Neuronal stem cell (in vitro differentiated cells): ENCODE measurements around the gene NAT16.

Experiments used
- DNase-seq: peaks from one replicate; pipeline ENCODE4 v3.0.0-alpha.2; 2013; ENCODE audit warnings: low spot score
- H2AFZ ChIP-seq: one replicate; pipeline ENCODE4 v1.6.1; 2013; ENCODE audit warnings: mild to moderate bottlenecking, low read length, inconsistent platforms
- H2AK5ac ChIP-seq: 2 replicates; pipeline ENCODE4 v1.6.1; 2013; ENCODE audit warnings: low read depth, mild to moderate bottlenecking, inconsistent platforms, low read length, moderate library complexity, mixed read lengths
- H2BK120ac ChIP-seq: 2 replicates; pipeline ENCODE4 v1.6.1; 2013; ENCODE audit warnings: low read depth, mild to moderate bottlenecking, inconsistent platforms, low read length, moderate library complexity, mixed read lengths
- H2BK12ac ChIP-seq: one replicate; pipeline ENCODE4 v1.6.1; 2013; ENCODE audit warnings: low read length, inconsistent platforms
- H2BK15ac ChIP-seq: 2 replicates; pipeline ENCODE4 v1.6.1; 2013; ENCODE audit warnings: mild to moderate bottlenecking, low read length, inconsistent platforms, mixed read lengths
- H2BK5ac ChIP-seq: one replicate; pipeline ENCODE4 v1.6.1; 2013; ENCODE audit warnings: inconsistent platforms, mild to moderate bottlenecking, low read length, moderate library complexity
- H3K14ac ChIP-seq: one replicate; pipeline ENCODE4 v1.6.1; 2013; ENCODE audit warnings: low read length, inconsistent platforms
- H3K18ac ChIP-seq: 2 replicates; pipeline ENCODE4 v1.6.1; 2013; ENCODE audit warnings: low read length, inconsistent platforms
- H3K23ac ChIP-seq: 2 replicates; pipeline ENCODE4 v1.6.1; 2013; ENCODE audit warnings: low read depth, mild to moderate bottlenecking, mixed read lengths, low read length, inconsistent platforms; ENCODE audit not compliant: poor library complexity
- H3K27ac ChIP-seq: replicated peaks from 3 replicates; pipeline ENCODE4 v1.5.1; 2013; ENCODE audit warnings: low read length, inconsistent platforms
- H3K27me3 ChIP-seq, 3 experiments: 2 replicates each; pipeline ENCODE4 v1.6.1; 2013; ENCODE audit warnings: low read length in 3 of 3, mild to moderate bottlenecking in 2 of 3, inconsistent platforms in 1 of 3, low read depth in 1 of 3, mixed read lengths in 1 of 3, moderate library complexity in 1 of 3; ENCODE audit not compliant: control insufficient read depth in 3 of 3, insufficient read depth in 3 of 3
- H3K36me3 ChIP-seq, 2 donors: replicated peaks in 1 of 2; 2 replicates each; pipeline ENCODE4 v1.6.1; 2013; ENCODE audit warnings: low read length in 2 of 2; ENCODE audit not compliant: control insufficient read depth in 2 of 2, insufficient read depth in 2 of 2
- H3K4ac ChIP-seq: 2 replicates; pipeline ENCODE4 v1.6.1; 2013; ENCODE audit warnings: inconsistent platforms, mild to moderate bottlenecking, low read length, moderate library complexity
- H3K4me1 ChIP-seq, 2 donors: 1 replicate in 1 of 2; 2 replicates in 1 of 2; pipeline ENCODE4 v1.6.1; 2013; ENCODE audit warnings: low read length in 2 of 2, low read depth in 1 of 2; ENCODE audit not compliant: control insufficient read depth in 2 of 2, insufficient read depth in 1 of 2
- H3K4me2 ChIP-seq: one replicate; pipeline ENCODE4 v1.6.1; 2013; ENCODE audit warnings: mild to moderate bottlenecking, low read length, inconsistent platforms; ENCODE audit not compliant: insufficient read depth, poor library complexity, severe bottlenecking
- H3K4me3 ChIP-seq, 2 donors: 2 replicates each; pipeline ENCODE4 v1.5.1; 2013; ENCODE audit warnings: low read length in 2 of 2, mild to moderate bottlenecking in 2 of 2, inconsistent platforms in 1 of 2, moderate library complexity in 1 of 2
- H3K79me1 ChIP-seq: one replicate; pipeline ENCODE4 v1.6.1; 2013; ENCODE audit warnings: low read depth, mild to moderate bottlenecking, inconsistent platforms, low read length, moderate library complexity
- H3K9ac ChIP-seq: one replicate; pipeline ENCODE4 v1.6.1; 2013; ENCODE audit warnings: mild to moderate bottlenecking, low read depth, low read length, inconsistent platforms; ENCODE audit not compliant: poor library complexity
- H3K9me3 ChIP-seq, 2 donors: replicated peaks in 1 of 2; 2 replicates each; pipeline versions ENCODE3 to v1.6.1; 2013; ENCODE audit warnings: low read length in 2 of 2, mild to moderate bottlenecking in 2 of 2, inconsistent platforms in 1 of 2, low read depth in 1 of 2, mixed read lengths in 1 of 2, moderate library complexity in 1 of 2; ENCODE audit not compliant: control insufficient read depth in 2 of 2, insufficient read depth in 1 of 2
- H4K8ac ChIP-seq: one replicate; pipeline ENCODE4 v1.6.1; 2013; ENCODE audit warnings: low read depth, mild to moderate bottlenecking, inconsistent platforms, low read length, moderate library complexity
- H4K91ac ChIP-seq: one replicate; pipeline ENCODE4 v1.6.1; 2013; ENCODE audit warnings: low read length, low read depth, mild to moderate bottlenecking, inconsistent platforms; ENCODE audit not compliant: poor library complexity
- WGBS, 2 donors: extraction: QIAGEN DNeasy Blood & Tissue Kit; methylation state at CpG; one replicate each; pipeline ENCODE4 v1.1.7; 2013; ENCODE audit warnings: missing lambda C conversion rate in 2 of 2, mixed read lengths in 1 of 2; ENCODE audit not compliant: insufficient read length in 2 of 2, insufficient replicate concordance in 1 of 2; ENCODE audit errors: extremely low coverage in 2 of 2; 5-methylcytosine and 5-hydroxymethylcytosine counted together

The NAT16 gene

GRCh38 chr7:101202603-101202918, 22.5 kb upstream of the NAT16 start:
- Histone ChIP-seq H3K14ac (no peak overlapping the region), H2AK5ac (peak overlapping the region; percentile 79), H3K18ac (no peak overlapping the region), H3K27ac (no peak overlapping the region), H3K4me2 (no peak overlapping the region), H3K27me3 (peaks cover 9 to 36% (median 31%) of the 10 kb centered on the region in 3 experiments), H3K4me1 (peaks cover 3 to 15% of the 10 kb centered on the region in 2 donors), H3K9me3 (no peaks in the 10 kb centered on the region), H3K23ac (no peak overlapping the region), H2AFZ (no peak overlapping the region), H3K79me1 (no peaks in the 10 kb centered on the region), H4K91ac (no peak overlapping the region), H4K8ac (no peak overlapping the region), H2BK12ac (no peak overlapping the region), H3K4me3 (no peak overlapping the region), H2BK15ac (no peak overlapping the region), H2BK120ac (no peak overlapping the region), H3K9ac (no peak overlapping the region), H3K36me3 (peaks cover 0 to 3% of the 10 kb centered on the region in 2 donors), H2BK5ac (no peak overlapping the region), H3K4ac (no peak overlapping the region)
- no CpG with 5 or more reads among the region's 5 CpGs for WGBS, 2 donors
- no peak for DNase-seq

GRCh38 chr7:101201695-101202602, 21.9 kb upstream of the NAT16 start:
- Histone ChIP-seq H3K4me2 (peak overlapping the region; percentile 73), H2BK120ac (no peak overlapping the region), H3K36me3 (no peaks in the 10 kb centered on the region), H3K23ac (peak overlapping the region; percentile 89), H3K79me1 (no peaks in the 10 kb centered on the region), H2BK5ac (no peak overlapping the region), H2BK15ac (peak overlapping the region; percentile 85), H4K8ac (no peak overlapping the region), H3K27me3 (peaks cover 9 to 36% (median 31%) of the 10 kb centered on the region in 3 experiments), H3K27ac (no peak overlapping the region), H4K91ac (no peak overlapping the region), H2AK5ac (peak overlapping the region; percentile 79), H3K14ac (peak overlapping the region; percentile 71), H3K4ac (peak overlapping the region; percentile 37), H3K4me1 (peaks cover 3 to 15% of the 10 kb centered on the region in 2 donors), H2BK12ac (peak overlapping the region; percentile 94), H3K4me3 (peak overlapping the region in 1 of 2 donors; percentile 69), H2AFZ (peak overlapping the region; percentile 69), H3K9ac (peak overlapping the region; percentile 84), H3K18ac (peak overlapping the region; percentile 91), H3K9me3 (no peaks in the 10 kb centered on the region)
- no CpG with 5 or more reads among the region's 75 CpGs for WGBS, 2 donors
- DNase-seq: no peak

GRCh38 chr7:101200862-101201599, 20.9 kb upstream of the NAT16 start, which contains the start of gene MOGAT3:
Gene MOGAT3 (minus strand): TSS chr7:101201036. CDS start chr7:101200854, 182 bp downstream.
- peak within 1 kb of the TSS; percentile 94 for H2BK12ac ChIP-seq
- H3K27ac ChIP-seq: no peak within 1 kb of the TSS
- DNase-seq: no peak
- H3K36me3 ChIP-seq: no peaks in the 10 kb centered on the region
- H3K18ac ChIP-seq: peak within 1 kb of the TSS; percentile 91
- H2BK15ac ChIP-seq: peak within 1 kb of the TSS; percentile 85
- peak within 1 kb of the TSS; percentile 69 for H2AFZ ChIP-seq
- peaks cover 3 to 15% of the 10 kb centered on the region in 2 donors for H3K4me1 ChIP-seq
- no peak within 1 kb of the TSS for H2BK5ac ChIP-seq
- H3K27me3 ChIP-seq: peaks cover 9 to 36% (median 31%) of the 10 kb centered on the region in 3 experiments
- WGBS, 2 donors: no CpG with 5 or more reads among the region's 21 CpGs
- H3K4me3 ChIP-seq: peak within 1 kb of the TSS in 1 of 2 donors; percentile 69
- H3K9me3 ChIP-seq: no peaks in the 10 kb centered on the region
- no peak within 1 kb of the TSS for H3K14ac ChIP-seq
- peak within 1 kb of the TSS; percentile 73 for H3K4me2 ChIP-seq
- peak within 1 kb of the TSS; percentile 37 for H3K4ac ChIP-seq
- peak within 1 kb of the TSS; percentile 79 for H2AK5ac ChIP-seq
- no peak within 1 kb of the TSS for H4K8ac ChIP-seq
- no peaks in the 10 kb centered on the region for H3K79me1 ChIP-seq
- peak within 1 kb of the TSS; percentile 89 for H3K23ac ChIP-seq
- no peak within 1 kb of the TSS for H2BK120ac ChIP-seq
- H4K91ac ChIP-seq: no peak within 1 kb of the TSS
- peak within 1 kb of the TSS; percentile 84 for H3K9ac ChIP-seq

GRCh38 chr7:101200504-101200861, 20.4 kb upstream of the NAT16 start:
- Histone ChIP-seq H3K27ac (no peak overlapping the region), H3K9me3 (no peaks in the 10 kb centered on the region), H4K91ac (no peak overlapping the region), H3K4me2 (no peak overlapping the region), H3K14ac (no peak overlapping the region), H2BK5ac (no peak overlapping the region), H3K4me3 (no peak overlapping the region), H2BK120ac (no peak overlapping the region), H2BK15ac (peak overlapping the region; percentile 9), H3K27me3 (peaks cover 9 to 36% (median 31%) of the 10 kb centered on the region in 3 experiments), H3K18ac (no peak overlapping the region), H3K9ac (no peak overlapping the region), H2BK12ac (no peak overlapping the region), H3K4ac (no peak overlapping the region), H3K79me1 (no peaks in the 10 kb centered on the region), H3K36me3 (no peaks in the 10 kb centered on the region), H2AK5ac (no peak overlapping the region), H3K23ac (no peak overlapping the region), H3K4me1 (peaks cover 3 to 15% of the 10 kb centered on the region in 2 donors), H2AFZ (peak overlapping the region; percentile 50), H4K8ac (no peak overlapping the region)
- DNase-seq: no peak
- WGBS, 2 donors: no CpG with 5 or more reads among the region's 2 CpGs
